DMS114 treated with DMSO at 0.1 percent for 48 hours (cell line): ENCODE results near the gene ZG16B.

Experiments used
- DNase-seq: peaks from one replicate; lab custom pipeline; 2025; ENCODE audit not compliant: unreplicated experiment; lab: John Stamatoyannopoulos, UW

The ZG16B gene

GRCh38 chr16:2842340-2843000 is 12.4 kb downstream of the ZG16B start:
- DNase-seq, result no peak

GRCh38 chr16:2843526-2843925 is 13.4 kb downstream of the ZG16B start:
- DNase-seq, result no peak

GRCh38 chr16:2845116-2845515 is 15.0 kb downstream of the ZG16B start:
- no peak for DNase-seq

GRCh38 chr16:2846511-2847310 is 16.6 kb downstream of the ZG16B start:
- no peak for DNase-seq

GRCh38 chr16:2848933-2849725 is 19.0 kb downstream of the ZG16B start:
- DNase-seq, result no peak

- no peak for DNase-seq
Measured at GRCh38 chr16:2852003-2852730, 22.1 kb downstream of the ZG16B start.

GRCh38 chr16:2852731-2853507 is 22.8 kb downstream of the ZG16B start:
- DNase-seq, result no peak

- DNase-seq, result no peak
Measured at GRCh38 chr16:2853531-2854073, 23.5 kb downstream of the ZG16B start.

GRCh38 chr16:2854700-2855309 is 24.7 kb downstream of the ZG16B start:
- no peak for DNase-seq

- no peak for DNase-seq
Measured at GRCh38 chr16:2855536-2855935, 25.4 kb downstream of the ZG16B start.

GRCh38 chr16:2856061-2856670 is 26.1 kb downstream of the ZG16B start:
- DNase-seq, result no peak

- DNase-seq, result no peak
Measured at GRCh38 chr16:2856686-2857450, 26.8 kb downstream of the ZG16B start.

- no peak for DNase-seq
Measured at GRCh38 chr16:2857451-2858244, 27.5 kb downstream of the ZG16B start, which contains the start of gene PRSS22. Gene PRSS22, minus strand, starts transcription at chr16:2858170. Its CDS starts 66 bp downstream, at chr16:2858104.

- DNase-seq, result no peak
Measured at GRCh38 chr16:2858245-2859025, 28.3 kb downstream of the ZG16B start.

GRCh38 chr16:2859686-2860265 is 29.7 kb downstream of the ZG16B start:
- no peak for DNase-seq

- DNase-seq, result no peak
Measured at GRCh38 chr16:2860826-2861567, 30.9 kb downstream of the ZG16B start.
